Measurements from ENCODE around the gene TMEM256. TPM values are rescaled to one million over a fixed set of nuclear protein-coding genes. Genes with fewer than 3 reads are reported as not detected.

Gene TMEM256
- polyA plus RNA-seq, 4 donors: 193 to 771 (median 385) TPM

- no peak for FAIRE-seq
- no peak overlapping the region for H3K4me3 ChIP-seq (ENCODE audit: low read depth in 1 of 3, low read length in 3 of 3)
- no peak overlapping the region for H3K27ac ChIP-seq (ENCODE audit: low read depth in 1 of 3, low read length in 2 of 3)
- H3K4me1 ChIP-seq (ENCODE audit: control insufficient read depth in 3 of 3, insufficient read depth in 2 of 3, low read depth in 1 of 3, low read length in 2 of 3): no peaks in the 10 kb centered on the region
- H3K9me3 ChIP-seq (ENCODE audit: control insufficient read depth in 2 of 2, insufficient read depth in 1 of 2, low read depth in 1 of 2, low read length in 1 of 2): no peaks in the 10 kb centered on the region
- H3K36me3 ChIP-seq (ENCODE audit: control insufficient read depth in 3 of 3, insufficient read depth in 2 of 3, low read depth in 1 of 3, low read length in 3 of 3): no peaks in the 10 kb centered on the region
- WGBS, 3 donors: 88 to 91% (median 89%) methylated on average over 6 of the region's 6 CpGs
- no peak for DNase-seq
- peaks cover 0 to 7% (median 0%) of the 10 kb centered on the region in 3 donors for H3K27me3 ChIP-seq (ENCODE audit: control insufficient read depth in 3 of 3, insufficient read depth in 3 of 3, low read length in 3 of 3)
These were observed 40.6 kb downstream of the TMEM256 start for GRCh38 chr17:7363311-7363710.

GRCh38 chr17:7361906-7362305 lies 42.0 kb downstream of the TMEM256 start:
- WGBS, 3 donors: 49 to 66% (median 57%) methylated on average over 3 of the region's 3 CpGs

GRCh38 chr17:7357381-7357780 lies 46.5 kb downstream of the TMEM256 start:
- no peaks in the 10 kb centered on the region for H3K9me3 ChIP-seq (ENCODE audit: control insufficient read depth in 2 of 2, insufficient read depth in 1 of 2, low read depth in 1 of 2, low read length in 1 of 2)
- H3K36me3 ChIP-seq (ENCODE audit: control insufficient read depth in 3 of 3, insufficient read depth in 2 of 3, low read depth in 1 of 3, low read length in 3 of 3): peaks cover 0 to 3% (median 0%) of the 10 kb centered on the region in 3 donors
- H3K4me1 ChIP-seq (ENCODE audit: control insufficient read depth in 3 of 3, insufficient read depth in 2 of 3, low read depth in 1 of 3, low read length in 2 of 3): peaks cover 0 to 9% (median 3%) of the 10 kb centered on the region in 3 donors
- DNase-seq: no peak
- no peak overlapping the region for H3K4me3 ChIP-seq (ENCODE audit: low read depth in 1 of 3, low read length in 3 of 3)
- 63 to 77% (median 72%) methylated on average over 2 of the region's 2 CpGs for WGBS, 3 donors
- H3K27me3 ChIP-seq (ENCODE audit: control insufficient read depth in 3 of 3, insufficient read depth in 3 of 3, low read length in 3 of 3): peaks cover 0 to 10% (median 0%) of the 10 kb centered on the region in 3 donors
- no peak overlapping the region for H3K27ac ChIP-seq (ENCODE audit: low read depth in 1 of 3, low read length in 2 of 3)
- no peak for FAIRE-seq

More at GRCh38 chr17:7361906-7362305, 42.0 kb downstream of the TMEM256 start:
- no peak overlapping the region for H3K4me3 ChIP-seq (ENCODE audit: low read depth in 1 of 3, low read length in 3 of 3)
- no peaks in the 10 kb centered on the region for H3K4me1 ChIP-seq (ENCODE audit: control insufficient read depth in 3 of 3, insufficient read depth in 2 of 3, low read depth in 1 of 3, low read length in 2 of 3)
- FAIRE-seq (no peak), DNase-seq (no peak)
- H3K36me3 ChIP-seq (ENCODE audit: control insufficient read depth in 3 of 3, insufficient read depth in 2 of 3, low read depth in 1 of 3, low read length in 3 of 3): no peaks in the 10 kb centered on the region
- H3K27ac ChIP-seq (ENCODE audit: low read depth in 1 of 3, low read length in 2 of 3): no peak overlapping the region
- H3K9me3 ChIP-seq (ENCODE audit: control insufficient read depth in 2 of 2, insufficient read depth in 1 of 2, low read depth in 1 of 2, low read length in 1 of 2): no peaks in the 10 kb centered on the region
- peaks cover 0 to 3% (median 0%) of the 10 kb centered on the region in 3 donors for H3K27me3 ChIP-seq (ENCODE audit: control insufficient read depth in 3 of 3, insufficient read depth in 3 of 3, low read length in 3 of 3)

DNA sequence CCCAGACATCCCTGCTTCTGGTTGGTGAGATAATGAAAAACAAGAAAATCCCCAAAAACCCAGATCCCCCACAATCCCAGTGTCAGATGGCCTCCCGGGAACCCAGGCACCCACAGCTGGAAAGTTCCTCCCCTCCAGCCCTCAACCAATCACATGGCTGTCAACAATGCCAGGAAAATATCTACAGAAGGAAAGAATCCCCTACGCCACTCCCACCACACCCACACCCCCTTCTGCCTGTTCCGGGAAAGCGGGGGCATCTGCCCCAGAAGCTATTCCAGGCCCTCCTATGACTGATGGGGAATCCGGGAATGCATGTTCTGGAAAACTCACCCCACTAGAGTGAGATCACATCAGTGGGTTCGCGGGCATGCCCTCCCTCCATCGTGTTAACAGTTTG lies 47.1 kb downstream of the TMEM256 start:
- no peak overlapping the region for H3K4me3 ChIP-seq (ENCODE audit: low read depth in 1 of 3, low read length in 3 of 3)
- H3K36me3 ChIP-seq (ENCODE audit: control insufficient read depth in 3 of 3, insufficient read depth in 2 of 3, low read depth in 1 of 3, low read length in 3 of 3): peaks cover 0 to 3% (median 0%) of the 10 kb centered on the region in 3 donors
- FAIRE-seq (no peak), DNase-seq (no peak)
- H3K27me3 ChIP-seq (ENCODE audit: control insufficient read depth in 3 of 3, insufficient read depth in 3 of 3, low read length in 3 of 3): peaks cover 0 to 10% (median 0%) of the 10 kb centered on the region in 3 donors
- peaks cover 0 to 9% (median 3%) of the 10 kb centered on the region in 3 donors for H3K4me1 ChIP-seq (ENCODE audit: control insufficient read depth in 3 of 3, insufficient read depth in 2 of 3, low read depth in 1 of 3, low read length in 2 of 3)
- H3K9me3 ChIP-seq (ENCODE audit: control insufficient read depth in 2 of 2, insufficient read depth in 1 of 2, low read depth in 1 of 2, low read length in 1 of 2): no peaks in the 10 kb centered on the region
- 65 to 71% (median 71%) methylated on average over 8 of the region's 8 CpGs for WGBS, 3 donors
- no peak overlapping the region for H3K27ac ChIP-seq (ENCODE audit: low read depth in 1 of 3, low read length in 2 of 3)

GRCh38 chr17:7356072-7356549 lies 47.8 kb downstream of the TMEM256 start:
- no peak overlapping the region for H3K27ac ChIP-seq (ENCODE audit: low read depth in 1 of 3, low read length in 2 of 3)
- FAIRE-seq: no peak

GRCh38 chr17:7355573-7355972 lies 48.3 kb downstream of the TMEM256 start:
- Histone ChIP-seq H3K9me3 (ENCODE audit: control insufficient read depth in 2 of 2, insufficient read depth in 1 of 2, low read depth in 1 of 2, low read length in 1 of 2) (no peaks in the 10 kb centered on the region), H3K4me3 (ENCODE audit: low read depth in 1 of 3, low read length in 3 of 3) (no peak overlapping the region), H3K36me3 (ENCODE audit: control insufficient read depth in 3 of 3, insufficient read depth in 2 of 3, low read depth in 1 of 3, low read length in 3 of 3) (peaks cover 0 to 3% (median 0%) of the 10 kb centered on the region in 3 donors), H3K27me3 (ENCODE audit: control insufficient read depth in 3 of 3, insufficient read depth in 3 of 3, low read length in 3 of 3) (peaks cover 0 to 10% (median 0%) of the 10 kb centered on the region in 3 donors), H3K4me1 (ENCODE audit: control insufficient read depth in 3 of 3, insufficient read depth in 2 of 3, low read depth in 1 of 3, low read length in 2 of 3) (peaks cover 0 to 9% (median 8%) of the 10 kb centered on the region in 3 donors), H3K27ac (ENCODE audit: low read depth in 1 of 3, low read length in 2 of 3) (no peak overlapping the region)
- WGBS, 3 donors: 77 to 86% (median 78%) methylated on average over 6 to 8 of the region's 8 CpGs
- FAIRE-seq (no peak), DNase-seq (no peak)

More at GRCh38 chr17:7356072-7356549, 47.8 kb downstream of the TMEM256 start:
- WGBS, 3 donors: 5 to 10% (median 6%) methylated on average over 12 of the region's 12 CpGs
- DNase-seq: peak; percentile 84 to 90
- no peak overlapping the region for H3K4me3 ChIP-seq (ENCODE audit: low read depth in 1 of 3, low read length in 3 of 3)
- H3K9me3 ChIP-seq (ENCODE audit: control insufficient read depth in 2 of 2, insufficient read depth in 1 of 2, low read depth in 1 of 2, low read length in 1 of 2): no peaks in the 10 kb centered on the region
- H3K4me1 ChIP-seq (ENCODE audit: control insufficient read depth in 3 of 3, insufficient read depth in 2 of 3, low read depth in 1 of 3, low read length in 2 of 3): peaks cover 0 to 9% (median 3%) of the 10 kb centered on the region in 3 donors
- H3K27me3 ChIP-seq (ENCODE audit: control insufficient read depth in 3 of 3, insufficient read depth in 3 of 3, low read length in 3 of 3): peaks cover 0 to 10% (median 0%) of the 10 kb centered on the region in 3 donors
- peaks cover 0 to 3% (median 0%) of the 10 kb centered on the region in 3 donors for H3K36me3 ChIP-seq (ENCODE audit: control insufficient read depth in 3 of 3, insufficient read depth in 2 of 3, low read depth in 1 of 3, low read length in 3 of 3)

DNA sequence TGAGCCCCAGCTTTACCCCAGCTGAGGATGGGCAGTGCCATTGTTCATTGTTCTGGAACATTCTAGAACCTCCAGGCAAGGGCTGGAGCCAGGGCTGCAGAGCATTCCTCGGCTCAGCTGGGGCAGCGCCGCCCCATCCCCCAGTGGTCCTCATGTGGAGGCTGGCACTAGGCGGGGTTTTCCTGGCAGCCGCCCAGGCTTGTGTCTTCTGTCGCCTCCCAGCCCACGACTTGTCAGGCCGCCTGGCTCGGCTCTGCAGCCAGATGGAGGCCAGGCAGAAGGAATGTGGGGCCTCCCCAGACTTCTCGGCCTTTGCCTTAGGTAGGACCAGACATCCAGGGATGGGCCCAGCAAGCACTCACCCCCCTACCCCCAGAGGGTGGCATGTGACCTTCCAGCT lies 48.8 kb downstream of the TMEM256 start, which contains the start of gene TMEM95:
Gene TMEM95 (plus strand): TSS at position 104 of the 400 bp plus-strand sequence. CDS start 49 bp downstream, at position 153.
- DNase-seq: no peak

DNA sequence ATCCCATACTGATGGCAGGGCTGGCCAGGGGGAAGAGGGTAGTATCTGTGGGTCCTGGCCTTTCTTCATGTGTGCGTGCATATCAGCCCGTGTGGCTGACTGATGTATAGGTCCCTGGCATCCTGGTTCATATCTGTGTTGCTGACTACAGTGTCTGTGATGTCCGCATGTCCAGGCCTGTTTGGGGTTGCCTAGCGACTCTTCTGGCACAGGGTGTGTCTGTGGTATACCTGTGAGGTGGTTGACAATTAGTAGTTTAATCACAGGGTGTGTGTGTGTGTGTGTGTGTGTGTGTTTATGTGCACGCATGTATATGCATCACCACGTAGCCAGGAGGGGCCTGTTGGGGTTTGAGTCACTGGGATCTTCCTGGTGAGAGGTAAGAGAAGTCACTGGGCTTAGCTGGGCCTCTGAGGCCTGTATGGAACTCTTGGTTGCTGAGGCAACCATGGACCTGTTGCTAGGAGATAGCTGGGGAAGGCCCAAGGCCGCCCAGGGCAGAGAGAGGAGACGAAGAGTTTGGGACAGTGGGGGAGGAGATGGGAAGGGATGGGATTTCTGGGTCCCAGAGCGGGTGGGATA lies 49.5 kb downstream of the TMEM256 start:
- H3K27ac ChIP-seq (ENCODE audit: low read depth in 1 of 3, low read length in 2 of 3): no peak overlapping the region
- H3K4me3 ChIP-seq (ENCODE audit: low read depth in 1 of 3, low read length in 3 of 3): no peak overlapping the region
- no peak for FAIRE-seq
- no peak for DNase-seq
- peaks cover 0 to 8% (median 0%) of the 10 kb centered on the region in 3 donors for H3K27me3 ChIP-seq (ENCODE audit: control insufficient read depth in 3 of 3, insufficient read depth in 3 of 3, low read length in 3 of 3)
- H3K36me3 ChIP-seq (ENCODE audit: control insufficient read depth in 3 of 3, insufficient read depth in 2 of 3, low read depth in 1 of 3, low read length in 3 of 3): peaks cover 0 to 3% (median 0%) of the 10 kb centered on the region in 3 donors
- peaks cover 0 to 16% (median 12%) of the 10 kb centered on the region in 3 donors for H3K4me1 ChIP-seq (ENCODE audit: control insufficient read depth in 3 of 3, insufficient read depth in 2 of 3, low read depth in 1 of 3, low read length in 2 of 3)
- 64 to 70% (median 65%) methylated on average over 9 of the region's 9 CpGs for WGBS, 3 donors
- H3K9me3 ChIP-seq (ENCODE audit: control insufficient read depth in 2 of 2, insufficient read depth in 1 of 2, low read depth in 1 of 2, low read length in 1 of 2): no peaks in the 10 kb centered on the region

More for the DNA sequence above, 48.8 kb downstream of the TMEM256 start, which contains the start of gene TMEM95:
- no peak within 1 kb of the TSS for H3K27ac ChIP-seq (ENCODE audit: low read depth in 1 of 3, low read length in 2 of 3)
- peaks cover 0 to 9% (median 9%) of the 10 kb centered on the region in 3 donors for H3K4me1 ChIP-seq (ENCODE audit: control insufficient read depth in 3 of 3, insufficient read depth in 2 of 3, low read depth in 1 of 3, low read length in 2 of 3)
- WGBS, 3 donors: 50 to 77% (median 67%) methylated on average over 8 to 10 of the region's 10 CpGs
- no peaks in the 10 kb centered on the region for H3K9me3 ChIP-seq (ENCODE audit: control insufficient read depth in 2 of 2, insufficient read depth in 1 of 2, low read depth in 1 of 2, low read length in 1 of 2)
- H3K36me3 ChIP-seq (ENCODE audit: control insufficient read depth in 3 of 3, insufficient read depth in 2 of 3, low read depth in 1 of 3, low read length in 3 of 3): peaks cover 0 to 3% (median 0%) of the 10 kb centered on the region in 3 donors
- no peak within 1 kb of the TSS for H3K4me3 ChIP-seq (ENCODE audit: low read depth in 1 of 3, low read length in 3 of 3)
- H3K27me3 ChIP-seq (ENCODE audit: control insufficient read depth in 3 of 3, insufficient read depth in 3 of 3, low read length in 3 of 3): peaks cover 0 to 10% (median 0%) of the 10 kb centered on the region in 3 donors
- FAIRE-seq: no peak

All from small intestine (tissue), 7 donors.